NOMO-1 treated with dmso at 0.1 percent for 144 hours (cell line): Measurements from ENCODE around the gene UTS2.

Source experiments
- DNase-seq: peaks from one replicate; lab custom pipeline; 2025; ENCODE audit not compliant: unreplicated experiment; lab: John Stamatoyannopoulos, UW

The UTS2 gene

DNA sequence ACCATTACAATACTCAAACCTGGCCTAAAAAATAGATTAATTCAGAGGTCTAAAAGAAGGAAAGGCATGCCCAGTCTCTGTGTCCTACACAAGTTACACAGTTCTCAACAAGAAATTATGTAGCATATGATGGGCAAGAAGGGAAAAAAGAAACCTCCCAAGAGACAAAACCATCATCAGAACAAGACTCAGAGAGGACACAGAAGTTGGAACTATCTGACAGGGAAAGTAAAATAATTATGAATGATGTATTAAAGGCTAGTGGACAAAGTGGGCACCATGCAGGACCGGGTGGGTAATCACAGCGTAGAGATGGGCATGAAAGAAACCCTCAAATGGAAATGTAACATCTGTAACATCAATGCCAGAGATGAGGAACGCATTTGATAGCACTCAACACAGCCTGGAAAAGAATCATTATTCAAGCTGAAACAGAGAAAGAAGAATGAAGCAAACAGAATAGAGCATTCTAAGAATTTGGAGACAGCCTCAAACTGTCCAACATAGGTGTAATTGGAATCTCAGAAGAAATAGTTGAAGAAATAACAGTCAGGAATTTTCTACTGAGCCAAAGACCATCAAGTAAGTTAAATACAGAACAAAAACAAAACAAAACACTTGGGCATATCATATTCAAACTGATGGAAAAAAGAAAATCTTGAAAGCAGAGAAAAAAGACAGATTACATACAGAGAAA is 39.0 kb downstream of the UTS2 start:
- no peak for DNase-seq

DNA sequence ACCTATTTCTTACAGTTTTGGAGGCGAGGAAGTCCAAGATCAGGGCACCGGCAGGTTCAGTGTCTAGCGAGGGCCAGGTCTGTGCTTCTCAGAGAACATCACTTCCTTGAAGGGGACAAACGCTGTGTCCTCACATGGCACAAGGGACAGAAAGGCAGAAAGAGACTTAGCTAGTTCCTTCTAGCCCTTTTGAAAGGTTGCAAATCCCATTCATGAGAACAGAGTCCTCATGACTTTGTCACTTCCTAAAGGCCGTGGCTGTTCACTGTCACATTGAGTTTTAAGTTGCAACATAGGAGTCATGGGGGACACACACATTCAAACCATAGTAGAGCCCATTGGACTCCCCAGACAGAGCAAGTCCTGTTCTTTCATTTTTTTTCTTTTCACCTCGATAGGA is 41.4 kb downstream of the UTS2 start:
- no peak for DNase-seq

DNA sequence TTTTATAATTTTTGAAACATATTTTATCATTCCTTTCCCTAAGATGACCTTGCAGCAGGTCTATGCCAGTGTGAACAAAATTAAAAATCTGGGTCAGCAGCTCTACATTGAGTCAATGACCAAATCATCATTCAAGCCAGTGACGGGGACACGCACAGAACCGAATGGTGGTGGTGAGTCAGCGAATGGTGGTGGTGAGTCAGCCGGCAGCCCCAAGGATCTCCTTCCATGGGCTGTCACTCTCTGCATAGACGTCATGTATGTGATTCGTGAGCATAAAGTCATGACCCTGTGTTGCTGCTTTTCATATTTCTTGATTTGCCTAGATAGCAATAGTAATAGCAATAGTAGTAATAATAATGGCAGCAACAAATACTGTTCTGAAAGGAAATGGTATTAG is 42.5 kb downstream of the UTS2 start:
- DNase-seq, result peak; percentile 3

DNA sequence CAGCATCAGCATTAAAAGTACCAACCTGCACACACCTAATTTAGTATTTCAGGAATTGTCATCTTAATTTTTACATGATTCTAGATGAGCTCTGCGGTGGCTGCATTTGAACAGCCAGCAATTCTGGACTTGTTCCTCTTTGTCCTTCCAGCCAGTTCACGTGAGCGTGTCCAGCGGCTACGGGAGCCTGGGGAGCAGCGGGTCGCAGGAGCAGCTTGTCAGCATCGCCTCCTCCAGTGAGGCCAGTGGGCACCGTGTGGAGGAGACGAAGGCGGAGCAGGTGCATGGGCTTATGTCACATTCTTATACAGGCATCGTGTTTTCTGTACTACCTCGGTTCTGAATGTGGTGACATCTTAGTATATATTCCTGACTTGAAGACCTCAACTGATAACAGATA is 43.1 kb downstream of the UTS2 start:
- DNase-seq, result no peak

DNA sequence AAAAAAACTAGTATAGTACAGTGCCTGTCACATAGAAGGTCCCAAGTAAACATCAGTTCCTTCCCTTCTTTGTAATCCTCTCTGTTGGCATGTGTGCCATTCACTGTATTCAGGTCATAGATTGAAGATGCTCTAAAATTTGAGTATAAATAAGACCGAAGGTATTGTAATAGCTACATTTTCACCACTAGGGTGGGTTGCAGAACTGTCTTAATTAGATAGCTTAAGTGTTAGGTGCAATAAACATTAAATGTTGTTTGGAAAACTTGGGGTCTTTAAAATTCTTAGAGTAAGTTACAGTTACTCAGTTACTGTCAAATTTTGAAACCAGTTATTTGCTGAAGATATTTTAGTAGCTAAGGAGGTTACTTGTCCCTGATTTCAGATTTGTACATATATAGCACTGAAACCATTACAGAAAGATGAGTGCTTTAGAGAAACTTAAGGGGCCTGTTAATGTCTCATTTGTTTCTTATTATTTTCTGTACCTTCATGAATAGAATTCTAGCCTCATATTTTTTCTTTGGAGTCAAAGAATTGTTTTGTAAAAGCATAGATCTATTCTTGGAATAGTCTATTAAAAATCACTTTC is 44.5 kb downstream of the UTS2 start:
- peak; percentile 1 for DNase-seq

DNA sequence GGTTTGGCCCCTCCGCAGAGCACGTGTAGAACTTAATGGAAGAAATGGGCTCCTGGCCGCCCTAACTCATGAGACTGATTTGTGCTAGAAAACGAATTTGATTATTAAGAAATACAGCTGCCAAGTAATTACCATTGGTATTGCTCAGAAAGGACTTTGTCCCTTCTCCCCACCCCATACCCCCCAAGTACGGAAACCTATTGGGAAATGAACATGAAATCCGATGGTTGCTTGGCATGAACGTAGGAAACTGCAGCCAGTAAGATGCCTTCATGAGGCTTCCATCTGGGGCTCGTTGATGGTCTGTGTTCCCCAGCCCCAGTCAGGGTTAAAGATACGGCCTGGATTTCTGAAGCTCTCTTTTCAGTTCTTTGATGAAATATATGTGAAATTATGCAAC is 47.4 kb downstream of the UTS2 start:
- no peak for DNase-seq
